Kidney (tissue), 14 donors: ENCODE results near the gene CPSF4. TPM values are rescaled to one million over a fixed set of nuclear protein-coding genes. Genes with fewer than 3 reads are reported as not detected.
A peak's percentile ranks its signal among the peaks of the same experiment; 100 is the strongest.

ENCODE experiments used
- DNase-seq, 5 donors: peaks; one replicate each; pipeline ENCODE4 v3.0.0-alpha.2; 2013 to 2020
- FAIRE-seq: peaks from 2 replicates; lab custom pipeline; 2012; peaks lifted over from hg19 to GRCh38; lab: Jason Lieb, UNC
- H3K27ac ChIP-seq, 2 donors: one replicate each; pipeline ENCODE4 v1.7.0; 2013; ENCODE audit warnings: low read depth in 2 of 2, low read length in 2 of 2, inconsistent platforms in 1 of 2
- H3K27me3 ChIP-seq: one replicate; pipeline ENCODE4 v1.7.1; 2013; ENCODE audit warnings: low read length, inconsistent platforms; ENCODE audit not compliant: control insufficient read depth, insufficient read depth
- H3K36me3 ChIP-seq, 3 donors: one replicate each; pipeline versions ENCODE4 v1.7.0 to v1.7.1; 2013; ENCODE audit warnings: low read length in 3 of 3, control low read depth in 1 of 3, inconsistent platforms in 1 of 3; ENCODE audit not compliant: insufficient read depth in 3 of 3, control insufficient read depth in 2 of 3
- H3K4me1 ChIP-seq, 3 donors: one replicate each; pipeline versions ENCODE4 v1.7.0 to v1.7.1; 2013; ENCODE audit warnings: low read length in 3 of 3, inconsistent platforms in 1 of 3, low read depth in 1 of 3; ENCODE audit not compliant: control insufficient read depth in 2 of 3, insufficient read depth in 2 of 3
- H3K4me3 ChIP-seq, 3 donors: one replicate each; pipeline versions ENCODE4 v1.7.0 to v1.8.1; 2013; ENCODE audit warnings: low read length in 3 of 3, control low read depth in 1 of 3, inconsistent platforms in 1 of 3
- H3K9ac ChIP-seq, 3 donors: one replicate each; pipeline versions ENCODE4 v1.7.0 to v1.7.1; 2013; ENCODE audit warnings: low read length in 3 of 3, control low read depth in 1 of 3, inconsistent platforms in 1 of 3
- H3K9me3 ChIP-seq, 3 donors: one replicate each; pipeline versions ENCODE4 v1.7.0 to v1.7.1; 2013; ENCODE audit warnings: low read length in 3 of 3, control low read depth in 1 of 3, inconsistent platforms in 1 of 3; ENCODE audit not compliant: control insufficient read depth in 2 of 3, insufficient read depth in 1 of 3
- intact Hi-C: fragments of 100-400 bp; cut with DNase I; formaldehyde crosslinking; loops from one replicate; pipeline ENCODE4 v1.11.1; 2022
- polyA plus RNA-seq: library from polyadenylated mRNA; stranded (reverse); fragments of 350-450 nt; fragmentation: Illumina TruSeq; extraction: RNeasy Lipid Tissue Mini Kit (QIAGEN cat#74804); gene quantifications from one replicate; pipeline ENCODE4 v1.2.3, GENCODE V29; 2014; ENCODE audit warnings: low read depth, low replicate concordance; ENCODE audit not compliant: insufficient read depth
- total RNA-seq: library from RNA; stranded (reverse); fragmentation: NEBNext Ultra II Directional; extraction: Animal tissue kit (Norgen Biotek cat#: 25700); gene quantifications from one replicate; pipeline ENCODE4 v1.2.1, GENCODE V29; 2021
- TF ChIP-seq, protein P1 (sequence below): IDR thresholded peaks from 3 replicates; pipeline ENCODE4 v1.5.1; 2012; ENCODE audit warnings: mild to moderate bottlenecking, moderate library complexity, borderline replicate concordance; ENCODE audit not compliant: insufficient read depth; ENCODE audit errors: extremely low read depth
- donor health status: control.
- donor health status: control.
- donor health status: control.
- donor health status: control.
- donor health status: control.
- donor health status: DM: yes; HTN: yes; CAD: no.
- donor health status: Normal renal cell carcinoma (clear cell type).

The CPSF4 gene
- total and polyA plus RNA-seq, 2 donors from 2014 or later, result 24.2 to 28.9 TPM

DNA sequence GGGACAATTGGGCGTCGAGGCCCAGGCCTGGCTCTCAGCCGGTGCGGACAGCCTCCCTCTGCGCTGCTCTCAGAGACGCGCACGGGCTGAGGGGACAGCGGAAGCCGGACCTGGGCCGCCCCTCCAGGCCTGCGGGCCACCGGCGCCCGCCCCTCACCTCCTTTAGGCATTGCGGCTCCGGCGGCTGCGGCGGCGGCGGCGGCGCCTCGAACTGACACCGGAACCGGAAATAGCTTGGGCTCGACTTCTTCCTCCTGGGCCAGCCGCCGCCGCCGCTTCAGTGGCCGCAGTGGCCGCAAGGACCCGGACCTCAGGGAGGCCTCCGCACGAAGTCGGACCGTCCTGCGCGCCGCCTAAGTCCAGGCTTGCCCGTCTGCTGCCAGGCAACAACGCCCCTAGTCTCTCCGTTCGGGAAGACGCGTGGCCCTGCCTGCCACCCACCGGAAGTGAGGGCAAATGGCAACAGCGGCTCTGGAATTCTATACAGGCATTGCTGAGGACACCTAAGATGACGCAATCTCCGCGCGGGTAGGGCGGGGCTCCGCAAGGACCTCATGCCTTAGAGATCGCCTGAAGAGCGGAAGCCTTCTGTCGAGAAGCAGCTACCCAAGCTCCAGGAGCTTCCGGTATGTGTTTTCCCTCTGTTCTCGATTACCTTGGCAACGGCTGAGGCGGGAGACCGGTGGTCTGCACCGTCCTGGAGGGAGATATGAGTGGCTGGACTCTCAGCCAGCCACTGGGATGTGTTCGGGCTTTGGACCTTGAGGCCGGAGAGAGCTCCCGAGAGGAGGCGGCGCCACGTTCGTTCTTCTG lies 30.2 kb upstream of the CPSF4 start, which contains the start of the genes BUD31 and PDAP1:
Gene BUD31 (plus strand): TSS at position 591 of the 813 bp plus-strand sequence. CDS start 2,124 bp downstream, outside the sequence.
Gene PDAP1 (minus strand): TSS at position 219 of the 813 bp plus-strand sequence. CDS start 49 bp downstream, at position 170.
- Histone ChIP-seq H3K9ac (peak within 1 kb of the TSS; percentile 87 to 99 (median 98)), H3K36me3 (peaks cover 16 to 28% (median 24%) of the 10 kb centered on the region in 3 donors), H3K4me1 (peaks cover 0 to 28% (median 8%) of the 10 kb centered on the region in 3 donors), H3K9me3 (no peaks in the 10 kb centered on the region), H3K27me3 (no peaks in the 10 kb centered on the region), H3K4me3 (peak within 1 kb of the TSS; percentile 88 to 99 (median 96)), H3K27ac (peak within 1 kb of the TSS; percentile 100)
- intact Hi-C loops, result no loop called here
- peak; percentile 95 to 98 (median 97) for DNase-seq
- no peak for FAIRE-seq
- TF ChIP-seq, protein P1, sequence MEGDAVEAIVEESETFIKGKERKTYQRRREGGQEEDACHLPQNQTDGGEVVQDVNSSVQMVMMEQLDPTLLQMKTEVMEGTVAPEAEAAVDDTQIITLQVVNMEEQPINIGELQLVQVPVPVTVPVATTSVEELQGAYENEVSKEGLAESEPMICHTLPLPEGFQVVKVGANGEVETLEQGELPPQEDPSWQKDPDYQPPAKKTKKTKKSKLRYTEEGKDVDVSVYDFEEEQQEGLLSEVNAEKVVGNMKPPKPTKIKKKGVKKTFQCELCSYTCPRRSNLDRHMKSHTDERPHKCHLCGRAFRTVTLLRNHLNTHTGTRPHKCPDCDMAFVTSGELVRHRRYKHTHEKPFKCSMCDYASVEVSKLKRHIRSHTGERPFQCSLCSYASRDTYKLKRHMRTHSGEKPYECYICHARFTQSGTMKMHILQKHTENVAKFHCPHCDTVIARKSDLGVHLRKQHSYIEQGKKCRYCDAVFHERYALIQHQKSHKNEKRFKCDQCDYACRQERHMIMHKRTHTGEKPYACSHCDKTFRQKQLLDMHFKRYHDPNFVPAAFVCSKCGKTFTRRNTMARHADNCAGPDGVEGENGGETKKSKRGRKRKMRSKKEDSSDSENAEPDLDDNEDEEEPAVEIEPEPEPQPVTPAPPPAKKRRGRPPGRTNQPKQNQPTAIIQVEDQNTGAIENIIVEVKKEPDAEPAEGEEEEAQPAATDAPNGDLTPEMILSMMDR, result no peak

DNA sequence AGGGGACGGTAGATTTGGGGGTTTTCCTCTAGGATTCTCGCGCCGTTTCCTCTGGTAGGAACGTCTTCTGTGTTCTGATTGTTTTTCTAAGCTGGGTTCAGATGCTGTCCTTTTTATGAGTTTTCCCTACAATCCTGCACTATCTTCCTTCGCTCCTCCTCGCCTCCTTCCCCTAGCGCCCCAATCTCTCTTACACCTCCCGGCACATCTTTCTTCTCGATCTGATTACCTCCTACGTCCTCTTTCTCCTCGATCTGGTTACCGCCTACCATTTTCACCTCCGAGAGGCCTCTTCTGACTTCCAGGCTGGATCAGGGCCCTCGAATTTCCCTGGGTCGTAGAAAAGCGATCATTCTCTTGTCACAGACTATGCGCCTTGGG lies 29.6 kb upstream of the CPSF4 start:
- DNase-seq (peak in 2 of 5 donors; percentile 36 to 43), FAIRE-seq (no peak)
- intact Hi-C loops, result no loop called here
- Histone ChIP-seq H3K27me3 (no peaks in the 10 kb centered on the region), H3K27ac (peak overlapping the region; percentile 100), H3K9ac (peak overlapping the region; percentile 87 to 98 (median 95)), H3K4me1 (peaks cover 0 to 28% (median 8%) of the 10 kb centered on the region in 3 donors), H3K9me3 (no peaks in the 10 kb centered on the region), H3K4me3 (peak overlapping the region; percentile 87 to 99 (median 89)), H3K36me3 (peaks cover 16 to 26% (median 21%) of the 10 kb centered on the region in 3 donors)
- TF ChIP-seq, protein P1, result no peak

DNA sequence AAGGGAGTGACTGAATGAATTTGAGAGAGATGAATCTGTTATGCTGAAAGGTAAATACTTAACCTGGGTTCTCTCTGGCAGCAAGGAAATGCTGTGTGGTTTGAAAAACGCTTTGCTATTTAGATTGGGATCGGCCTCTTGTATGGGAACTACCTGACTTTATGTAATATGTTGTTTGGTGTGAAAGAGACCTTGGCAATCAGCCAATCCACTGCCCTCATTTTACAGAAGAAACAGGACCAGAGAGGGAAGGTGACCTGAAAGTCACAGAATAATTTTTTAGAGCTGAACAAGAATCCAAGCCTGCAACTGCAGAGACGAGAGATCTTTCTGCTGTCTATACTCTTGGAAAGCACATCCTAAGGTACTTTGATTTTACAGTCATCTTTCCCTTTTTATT lies 28.9 kb upstream of the CPSF4 start:
- no peak overlapping the region for H3K27ac ChIP-seq
- H3K9ac ChIP-seq, result peak overlapping the region in 2 of 3 donors; percentile 87 to 98
- DNase-seq, result no peak
- TF ChIP-seq, protein P1, result no peak
- intact Hi-C loops, result no loop called here
- peaks cover 0 to 23% (median 8%) of the 10 kb centered on the region in 3 donors for H3K4me1 ChIP-seq
- H3K27me3 ChIP-seq, result no peaks in the 10 kb centered on the region
- H3K9me3 ChIP-seq, result no peaks in the 10 kb centered on the region
- H3K4me3 ChIP-seq, result peak overlapping the region; percentile 87 to 99 (median 89)
- FAIRE-seq, result no peak
- peaks cover 16 to 28% (median 19%) of the 10 kb centered on the region in 3 donors for H3K36me3 ChIP-seq
